HepG2 (cell line): Measurements from ENCODE around the gene TBC1D1. TPM values are rescaled to one million over a fixed set of nuclear protein-coding genes. Genes with fewer than 3 reads are reported as not detected.

Experiments used
- ATAC-seq: fragments of 200-7000 bp; cut with Tn5 transposase; 3 replicates; pipeline ENCODE4 v1.9.1; 2020; ENCODE audit warnings: mild to moderate bottlenecking, moderate library complexity
- BruUV-seq: library from RNA; stranded (reverse); fragments of 400-500 nt; replicated peaks from 2 replicates; lab custom pipeline; 2021; lab: Mats Ljungman, UMichigan
- CTCF ChIA-PET: fragments of 300-600 bp; formaldehyde crosslinking; extraction: SDS; loops from one replicate; lab custom pipeline; 2021; ENCODE audit warnings: low total read pairs, inconsistent platforms, low intra/inter-chr PET ratio; lab: Yijun Ruan, JAX
- POLR2A ChIA-PET: fragments of 350-600 bp; sonication (Branson Sonifier 250); formaldehyde crosslinking; loops from one replicate; lab custom pipeline; 2020; ENCODE audit warnings: antibody characterized with exemption, inconsistent platforms; lab: Yijun Ruan, JAX
- DNase-seq: peaks from one replicate; pipeline ENCODE4 v3.0.0-alpha.2; 2015; ENCODE audit warnings: low spot score
- FAIRE-seq: peaks from 3 replicates; lab custom pipeline; 2011; peaks lifted over from hg19 to GRCh38; lab: Jason Lieb, UNC
- H2AFZ ChIP-seq: one replicate; pipeline ENCODE4 v1.6.1; 2011; ENCODE audit warnings: low read length, inconsistent platforms
- H3K27ac ChIP-seq: fragments of 300-600 bp; 3 replicates; pipeline ENCODE4 v1.8.0; 2011; ENCODE audit warnings: mixed run types, mild to moderate bottlenecking, mixed read lengths, low read length, inconsistent platforms; ENCODE audit not compliant: insufficient read depth; ENCODE audit errors: extremely low read length
- H3K27me3 ChIP-seq, 2 experiments: fragments of 200-600 bp in 1 of 2; 2 replicates in 1 of 2; 3 replicates in 1 of 2; pipeline versions ENCODE4 v1.6.0 to v1.8.0; 2011; ENCODE audit warnings: low read length in 2 of 2, mild to moderate bottlenecking in 2 of 2, moderate library complexity in 2 of 2, inconsistent platforms in 1 of 2; ENCODE audit not compliant: insufficient read depth in 2 of 2, control insufficient read depth in 1 of 2
- H3K36me3 ChIP-seq, 2 experiments: fragments of 200-600 bp in 1 of 2; replicated peaks in 1 of 2; 2 replicates in 1 of 2; 3 replicates in 1 of 2; pipeline versions ENCODE4 v1.5.1 to v1.8.0; 2011; ENCODE audit warnings: low read length in 2 of 2, inconsistent platforms in 1 of 2; ENCODE audit not compliant: insufficient read depth in 2 of 2, control insufficient read depth in 1 of 2
- H3K4me1 ChIP-seq: 2 replicates; pipeline ENCODE4 v1.5.1; 2012; ENCODE audit warnings: low read length, inconsistent platforms; ENCODE audit not compliant: insufficient read depth
- H3K4me2 ChIP-seq: 2 replicates; pipeline ENCODE4 v1.6.0; 2011; ENCODE audit warnings: low read depth, low read length, inconsistent platforms
- H3K4me3 ChIP-seq, 3 experiments: fragments of 200-600 bp in 1 of 3; sonication (generic), shearing (Covaris generic) in 1 of 3; replicated peaks in 1 of 3; 2 replicates each; pipeline ENCODE4 v1.5.1; 2011 to 2016; ENCODE audit warnings: low read length in 3 of 3, inconsistent platforms in 2 of 3, low read depth in 2 of 3, mild to moderate bottlenecking in 2 of 3, control low read depth in 1 of 3, mixed read lengths in 1 of 3; ENCODE audit not compliant: insufficient read depth in 1 of 3
- H3K79me2 ChIP-seq: one replicate; pipeline ENCODE4 v1.6.1; 2011; ENCODE audit warnings: low read length, inconsistent platforms; ENCODE audit not compliant: insufficient read depth
- H3K9ac ChIP-seq: 2 replicates; pipeline ENCODE4 v1.6.0; 2011; ENCODE audit warnings: mild to moderate bottlenecking, low read depth, low read length, inconsistent platforms; ENCODE audit not compliant: insufficient read depth
- H3K9me3 ChIP-seq: 2 replicates; pipeline ENCODE4 v1.5.1; 2012; ENCODE audit warnings: mild to moderate bottlenecking, low read length
- H4K20me1 ChIP-seq: 2 replicates; pipeline ENCODE4 v1.6.0; 2011; ENCODE audit warnings: inconsistent platforms, mild to moderate bottlenecking, low read length, moderate library complexity; ENCODE audit not compliant: insufficient read depth
- ARHGAP35 ChIP-seq: sonication (generic); formaldehyde crosslinking; IDR thresholded peaks from 2 replicates; pipeline ENCODE4 v1.9.0; 2022; ENCODE audit warnings: mild to moderate bottlenecking, inconsistent platforms, moderate library complexity, missing genetic modification reagents, borderline replicate concordance
- ATF3 ChIP-seq: sonication (generic); formaldehyde crosslinking; IDR thresholded peaks from 2 replicates; pipeline ENCODE4 v1.4.0; 2020; ENCODE audit warnings: missing genetic modification reagents
- ATF7-NPFF ChIP-seq: sonication (generic); formaldehyde crosslinking; IDR thresholded peaks from 2 replicates; pipeline ENCODE4 v1.8.1; 2023; ENCODE audit warnings: mild to moderate bottlenecking, low read depth, missing genetic modification reagents, moderate library complexity
- CC2D1A ChIP-seq: sonication (generic); formaldehyde crosslinking; IDR thresholded peaks from 2 replicates; pipeline ENCODE4 v1.8.1; 2023; ENCODE audit warnings: mild to moderate bottlenecking, missing genetic modification reagents
- MEIS1 ChIP-seq: sonication (generic); formaldehyde crosslinking; IDR thresholded peaks from 2 replicates; pipeline ENCODE4 v1.9.0; 2021; ENCODE audit warnings: mild to moderate bottlenecking, missing genetic modification reagents, moderate library complexity, borderline replicate concordance
- NFIC ChIP-seq: IDR thresholded peaks from 2 replicates; pipeline ENCODE4 v1.6.1; 2012; ENCODE audit warnings: mild to moderate bottlenecking, low read length, inconsistent platforms
- RXRA ChIP-seq: sonication (generic); formaldehyde crosslinking; IDR thresholded peaks from 2 replicates; pipeline ENCODE4 v1.5.1; 2020; ENCODE audit warnings: missing genetic modification reagents
- SIX1 ChIP-seq: sonication (generic); formaldehyde crosslinking; IDR thresholded peaks from 2 replicates; pipeline ENCODE4 v1.4.0; 2020; ENCODE audit warnings: missing genetic modification reagents, borderline replicate concordance
- SMAD9 ChIP-seq: sonication (generic); formaldehyde crosslinking; IDR thresholded peaks from 2 replicates; pipeline ENCODE4 v1.5.1; 2020; ENCODE audit warnings: mild to moderate bottlenecking, missing genetic modification reagents
- ZBTB33 ChIP-seq: sonication (generic); formaldehyde crosslinking; IDR thresholded peaks from 2 replicates; pipeline ENCODE4 v1.4.0; 2020; ENCODE audit warnings: missing genetic modification reagents
- ZHX1 ChIP-seq: sonication (generic); formaldehyde crosslinking; IDR thresholded peaks from 2 replicates; pipeline ENCODE4 v1.8.1; 2022; ENCODE audit warnings: low read depth, mild to moderate bottlenecking, missing genetic modification reagents
- ZNF414 ChIP-seq: sonication (generic); formaldehyde crosslinking; IDR thresholded peaks from 2 replicates; pipeline ENCODE4 v1.5.0; 2020; ENCODE audit warnings: missing genetic modification reagents
- ZNF841 ChIP-seq: sonication (generic); formaldehyde crosslinking; IDR thresholded peaks from 2 replicates; pipeline ENCODE4 v1.8.1; 2023; ENCODE audit warnings: missing genetic modification reagents, borderline replicate concordance
- WGBS: methylation state at CpG from one replicate; pipeline ENCODE4 v1.1.6; 2017; ENCODE audit warnings: low lambda C conversion rate; 5-methylcytosine and 5-hydroxymethylcytosine counted together
- in situ Hi-C: cut with HindIII; loops from 2 replicates; pipeline ENCODE4 v1.10.0; 2017; ENCODE audit warnings: low pct_unique_long_range_greater_than_20kb; ENCODE audit not compliant: extremely low pct_ligation_motif_present
- intact Hi-C: fragments of 100-400 bp; cut with micrococcal nuclease; formaldehyde crosslinking; loops from one replicate; pipeline ENCODE4 v1.10.0; 2022; ENCODE audit not compliant: unreplicated experiment
- polyA plus RNA-seq, 8 experiments: library from polyadenylated mRNA; depleted of rRNA in 3 of 8; stranded (reverse) in 7 of 8; unstranded in 1 of 8; fragments of >200 nt; fragmentation: Illumina TruSeq in 4 of 8; extraction: Trizol in 4 of 8; gene quantifications; 2 replicates each; pipeline versions ENCODE4 v1.2.1 to v1.2.3, GENCODE V29; 2011 to 2016; ENCODE audit warnings: low read depth in 4 of 8, missing spikeins in 1 of 8, mixed read lengths in 1 of 8; ENCODE audit not compliant: insufficient read depth in 1 of 8
- total RNA-seq, 5 experiments: library from RNA; depleted of rRNA; stranded (reverse); fragments of >200 nt; fragmentation: Illumina TruSeq; extraction: Trizol; gene quantifications; 2 replicates each; pipeline ENCODE4 v1.2.3, GENCODE V29; 2016; ENCODE audit warnings: low read depth in 1 of 5

TBC1D1 gene
- total and polyA plus RNA-seq, 2 of the 13 experiments (the other 11 are each of a cell fraction or from before 2014, with no cell fraction given) = 37.3 to 62.8 TPM

- no TSS peak for BruUV-seq
- H3K79me2 ChIP-seq = no peaks in the 10 kb centered on the region
- no peaks in the 10 kb centered on the region; a peak in 1 of 5 replicates for H3K27me3 ChIP-seq
- intact Hi-C loops (no loop called here), in situ Hi-C loops (no loop called here)
- H3K4me3 ChIP-seq = no peak overlapping the region
- TF ChIP-seq ZBTB33 (no peak), SMAD9 (CRISPR knock-in tag) (no peak), SIX1 (no peak), ARHGAP35 (CRISPR knock-in tag) (no peak), ATF7-NPFF (CRISPR knock-in tag) (no peak), MEIS1 (no peak)
- FAIRE-seq = no peak
- CTCF ChIA-PET = no interaction called here
- no peak overlapping the region for H3K9ac ChIP-seq
- H3K4me2 ChIP-seq = no peak overlapping the region
- H3K27ac ChIP-seq = no peak overlapping the region
- no peak for ATAC-seq
- H4K20me1 ChIP-seq = no peaks in the 10 kb centered on the region
- no peaks in the 10 kb centered on the region for H3K36me3 ChIP-seq
- 98% methylated on average over 2 of the region's 2 CpGs for WGBS
- H2AFZ ChIP-seq = no peak overlapping the region
- no peaks in the 10 kb centered on the region for H3K9me3 ChIP-seq
- no peak for DNase-seq
- peaks cover 22% of the 10 kb centered on the region for H3K4me1 ChIP-seq
- POLR2A ChIA-PET = no interaction called here
These were observed 14.7 kb upstream of the TBC1D1 start for GRCh38 chr4:37876156-37876555.

- peaks cover 8% of the 10 kb centered on the region; the same call in 1 of the 2 replicates for H3K4me1 ChIP-seq
- H3K9me3 ChIP-seq = no peaks in the 10 kb centered on the region
- in situ Hi-C loops (no loop called here), intact Hi-C loops (no loop called here)
- H4K20me1 ChIP-seq = no peaks in the 10 kb centered on the region
- no peaks in the 10 kb centered on the region for H3K79me2 ChIP-seq
- ATAC-seq (no peak), DNase-seq (no peak), FAIRE-seq (no peak)
- WGBS = 96% methylated on average over 8 of the region's 8 CpGs
- no peak overlapping the region for H3K4me3 ChIP-seq
- ChIA-PET POLR2A (no interaction called here), CTCF (no interaction called here)
- no peak overlapping the region for H3K27ac ChIP-seq
- H3K4me2 ChIP-seq = no peak overlapping the region
- no peaks in the 10 kb centered on the region for H3K36me3 ChIP-seq
- no peaks in the 10 kb centered on the region for H3K27me3 ChIP-seq
- no peak overlapping the region for H2AFZ ChIP-seq
- H3K9ac ChIP-seq = no peak overlapping the region
- BruUV-seq = no TSS peak
- TF ChIP-seq ATF3 (CRISPR knock-in tag) = no peak
- TF ChIP-seq CC2D1A = no peak
- TF ChIP-seq ZNF414 (CRISPR knock-in tag) = no peak
- TF ChIP-seq RXRA (CRISPR knock-in tag) = no peak
- TF ChIP-seq ZHX1 (CRISPR knock-in tag) = no peak
- no peak for TF ChIP-seq NFIC
- no peak for TF ChIP-seq ZNF841
These were observed 11.5 kb upstream of the TBC1D1 start for GRCh38 chr4:37879365-37879764.
